Psoas muscle (tissue), 8 donors: Measurements from ENCODE around the gene FAM131C. TPM values are rescaled to one million over a fixed set of nuclear protein-coding genes. Genes with fewer than 3 reads are reported as not detected.
"Not testable (repeated sequence)": the region's sequence is repeated elsewhere in the genome, so short reads cannot be mapped to it uniquely, and the experiment has no call there.

ENCODE experiments used
- ATAC-seq, 4 donors: fragments of 200-7000 bp; cut with Tn5 transposase; one replicate each; pipeline ENCODE4 v1.9.1; 2020; ENCODE audit warnings: moderate library complexity in 3 of 4, mild to moderate bottlenecking in 2 of 4
- DNase-seq, 2 donors: peaks; one replicate each; pipeline ENCODE4 v3.0.0-alpha.2; 2020
- H3K27ac ChIP-seq: fragments of 200-600 bp; one replicate; pipeline ENCODE4 v1.8.0; 2022
- H3K27me3 ChIP-seq, 3 donors: fragments of 200-600 bp in 1 of 3; one replicate each; pipeline versions ENCODE4 v1.6.1 to v1.8.0; 2013 to 2022; ENCODE audit warnings: low read length in 2 of 3, mild to moderate bottlenecking in 2 of 3, moderate library complexity in 1 of 3; ENCODE audit not compliant: insufficient read depth in 3 of 3
- H3K36me3 ChIP-seq, 2 donors: fragments of 200-600 bp in 1 of 2; one replicate each; pipeline versions ENCODE4 v1.6.1 to v1.8.0; 2013 to 2022; ENCODE audit warnings: low read depth in 1 of 2, mild to moderate bottlenecking in 1 of 2, moderate library complexity in 1 of 2; ENCODE audit not compliant: insufficient read depth in 1 of 2
- H3K4me1 ChIP-seq: fragments of 200-600 bp; one replicate; pipeline ENCODE4 v1.8.0; 2022
- H3K4me3 ChIP-seq: fragments of 200-600 bp; one replicate; pipeline ENCODE4 v1.8.0; 2022; ENCODE audit warnings: mild to moderate bottlenecking
- H3K9me3 ChIP-seq: fragments of 200-600 bp; one replicate; pipeline ENCODE4 v1.8.0; 2022
- WGBS, 3 donors: extraction: QIAGEN DNeasy Blood & Tissue Kit; methylation state at CpG; one replicate each; pipeline versions ENCODE4 v1.1.6 to v1.1.7; 2013; 5-methylcytosine and 5-hydroxymethylcytosine counted together
- intact Hi-C, 2 donors: fragments of 100-400 bp; cut with DNase I; formaldehyde crosslinking; loops; one replicate each; pipeline versions ENCODE4 v1.11.0 to v1.14.2; 2022
- polyA plus RNA-seq, 3 donors: library from polyadenylated mRNA; stranded (reverse); fragments of 200-250 nt; gene quantifications; one replicate each; pipeline ENCODE4 v1.2.3, GENCODE V29; 2013
- total RNA-seq, 4 donors: library from RNA; stranded (reverse); fragmentation: NEBNext Ultra II Directional in 2 of 4; extraction: Animal tissue kit (Norgen Biotek cat#: 25700) in 2 of 4; gene quantifications; one replicate each; pipeline versions ENCODE4 v1.2.1 to v1.2.4, GENCODE V29; 2021 to 2023
- TF ChIP-seq, protein P1 (sequence below): fragments of 200-600 bp; IDR thresholded peaks from one replicate; pipeline ENCODE4 v1.8.0; 2022; ENCODE audit warnings: antibody characterized with exemption
- donor health status: healthy with polysubstance abuse.
- donor health status: DM: no; HTN: no; CAD: no; lungs with moderate emphysema.
- donor health status: Bipolar disorder and iron deficiency.
- donor health status: healthy.
- donor health status: DM: yes; HTN: yes; CAD: no.
- donor health status: DM: no; HTN: no; CAD: no.
- donor health status: DM: no; HTN: no; CAD: no.
- donor health status: DM: yes; HTN: yes; CAD: no.

Gene FAM131C
- total and polyA plus RNA-seq, 7 donors = 0.01 to 0.51 (median 0.06) TPM; not detected in 4

GRCh38 chr1:16055613-16056520 is 17.6 kb downstream of the FAM131C start:
- DNase-seq = peak; percentile 86 to 91
- Histone ChIP-seq H3K27ac (no peak overlapping the region), H3K36me3 (no peaks in the 10 kb centered on the region), H3K4me3 (no peak overlapping the region), H3K9me3 (no peaks in the 10 kb centered on the region), H3K27me3 (no peaks in the 10 kb centered on the region), H3K4me1 (no peaks in the 10 kb centered on the region)
- 43 to 46% (median 45%) methylated on average over 16 to 18 of the region's 18 CpGs for WGBS, 3 donors
- TF ChIP-seq, protein P1, sequence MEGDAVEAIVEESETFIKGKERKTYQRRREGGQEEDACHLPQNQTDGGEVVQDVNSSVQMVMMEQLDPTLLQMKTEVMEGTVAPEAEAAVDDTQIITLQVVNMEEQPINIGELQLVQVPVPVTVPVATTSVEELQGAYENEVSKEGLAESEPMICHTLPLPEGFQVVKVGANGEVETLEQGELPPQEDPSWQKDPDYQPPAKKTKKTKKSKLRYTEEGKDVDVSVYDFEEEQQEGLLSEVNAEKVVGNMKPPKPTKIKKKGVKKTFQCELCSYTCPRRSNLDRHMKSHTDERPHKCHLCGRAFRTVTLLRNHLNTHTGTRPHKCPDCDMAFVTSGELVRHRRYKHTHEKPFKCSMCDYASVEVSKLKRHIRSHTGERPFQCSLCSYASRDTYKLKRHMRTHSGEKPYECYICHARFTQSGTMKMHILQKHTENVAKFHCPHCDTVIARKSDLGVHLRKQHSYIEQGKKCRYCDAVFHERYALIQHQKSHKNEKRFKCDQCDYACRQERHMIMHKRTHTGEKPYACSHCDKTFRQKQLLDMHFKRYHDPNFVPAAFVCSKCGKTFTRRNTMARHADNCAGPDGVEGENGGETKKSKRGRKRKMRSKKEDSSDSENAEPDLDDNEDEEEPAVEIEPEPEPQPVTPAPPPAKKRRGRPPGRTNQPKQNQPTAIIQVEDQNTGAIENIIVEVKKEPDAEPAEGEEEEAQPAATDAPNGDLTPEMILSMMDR = peak; percentile 95
- ATAC-seq = peak; percentile 88 to 94 (median 92)
- intact Hi-C loops = loop anchor here (1.0 to 5.0 kb wide), 4 partner anchors 19 to 264 kb away; no protein-coding TSS in a partner anchor

- no peaks in the 10 kb centered on the region for H3K4me1 ChIP-seq
- DNase-seq (no peak), ATAC-seq (peak in 1 of 4 donors; percentile 2)
- WGBS, 3 donors = 81 to 88% (median 86%) methylated on average over 7 of the region's 7 CpGs
- no peaks in the 10 kb centered on the region for H3K36me3 ChIP-seq
- no peak overlapping the region for H3K4me3 ChIP-seq
- TF ChIP-seq, protein P1 = no peak
- H3K9me3 ChIP-seq = no peaks in the 10 kb centered on the region
- no peak overlapping the region for H3K27ac ChIP-seq
- no peaks in the 10 kb centered on the region for H3K27me3 ChIP-seq
- intact Hi-C loops = loop anchor here in 1 of 2 donors (5.0 kb wide), 1 partner anchor 263 kb away; no protein-coding TSS in a partner anchor
Measured at GRCh38 chr1:16054598-16055540, 18.6 kb downstream of the FAM131C start.

GRCh38 chr1:16053781-16054502 is 19.5 kb downstream of the FAM131C start:
- intact Hi-C loops = no loop called here
- Histone ChIP-seq H3K4me3 (no peak overlapping the region), H3K36me3 (no peaks in the 10 kb centered on the region), H3K27ac (no peak overlapping the region), H3K9me3 (no peaks in the 10 kb centered on the region), H3K27me3 (no peaks in the 10 kb centered on the region), H3K4me1 (peaks cover 2% of the 10 kb centered on the region)
- no peak for ATAC-seq
- TF ChIP-seq, protein P1 = no peak
- no peak for DNase-seq
- 65 to 81% (median 76%) methylated on average over 6 to 8 of the region's 8 CpGs for WGBS, 3 donors

DNA sequence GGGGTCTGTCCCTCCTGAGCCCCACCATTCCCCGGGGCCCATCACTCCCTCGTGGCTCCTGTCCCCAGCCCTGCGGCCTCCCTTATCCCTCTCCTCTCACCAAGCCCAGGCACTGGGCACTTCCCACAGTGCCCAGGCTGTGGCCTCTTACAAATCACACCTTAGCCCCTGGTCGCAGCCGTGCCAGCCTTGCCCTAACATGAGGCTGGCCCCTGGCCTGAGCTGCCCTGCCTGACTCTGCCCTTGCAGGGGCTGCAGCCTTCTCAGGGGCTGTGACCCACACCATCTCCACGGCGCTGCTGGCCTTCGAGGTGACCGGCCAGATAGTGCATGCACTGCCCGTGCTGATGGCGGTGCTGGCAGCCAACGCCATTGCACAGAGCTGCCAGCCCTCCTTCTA is 21.5 kb downstream of the FAM131C start:
- H3K4me3 ChIP-seq, intact Hi-C loops: not testable (repeated sequence)
- WGBS, 3 donors = 77 to 79% (median 78%) methylated on average over 11 to 12 of the region's 12 CpGs

More for the DNA sequence above, 21.5 kb downstream of the FAM131C start:
- not testable (repeated sequence) for H3K36me3 ChIP-seq, H3K27ac ChIP-seq, ATAC-seq, H3K9me3 ChIP-seq, DNase-seq, H3K4me1 ChIP-seq, H3K27me3 ChIP-seq
